Natural killer cell (primary cell): ENCODE results near the gene FHIT. TPM values are rescaled to one million over a fixed set of nuclear protein-coding genes. Genes with fewer than 3 reads are reported as not detected.

Experiments
- ATAC-seq, 3 donors: fragments of 150-1000 bp in 2 of 3; fragments of 200-7000 bp in 1 of 3; cut with Tn5 transposase; 1 replicate in 1 of 3; 2 replicates in 2 of 3; pipeline ENCODE4 v1.10.0; 2021; ENCODE audit warnings: mild to moderate bottlenecking in 2 of 3, moderate library complexity in 2 of 3
- DNase-seq, 2 donors: peaks; one replicate each; pipeline versions ENCODE4 v3.0.0 to v3.0.0-alpha.2; 2013 to 2021; ENCODE audit warnings: mixed read lengths in 1 of 2
- H3K27ac ChIP-seq: one replicate; pipeline ENCODE4 v1.5.1; 2013; ENCODE audit warnings: mild to moderate bottlenecking, low read length
- H3K27me3 ChIP-seq: one replicate; pipeline ENCODE4 v1.6.1; 2013; ENCODE audit warnings: low read length; ENCODE audit not compliant: control insufficient read depth, insufficient read depth
- H3K36me3 ChIP-seq: one replicate; pipeline ENCODE4 v1.6.1; 2013; ENCODE audit warnings: low read length; ENCODE audit not compliant: control insufficient read depth, insufficient read depth
- H3K4me1 ChIP-seq: one replicate; pipeline ENCODE4 v1.6.1; 2013; ENCODE audit warnings: low read length; ENCODE audit not compliant: control insufficient read depth, insufficient read depth
- H3K4me3 ChIP-seq: one replicate; pipeline ENCODE4 v1.5.1; 2013; ENCODE audit warnings: low read length
- H3K9me3 ChIP-seq: one replicate; pipeline ENCODE4 v1.6.1; 2013; ENCODE audit warnings: low read length; ENCODE audit not compliant: control insufficient read depth, insufficient read depth
- H3K27ac Mint-ChIP-seq, 2 donors: one replicate each; pipeline ENCODE4 v1.8.0; 2022; ENCODE audit warnings: mild to moderate bottlenecking in 2 of 2, mixed read lengths in 2 of 2, moderate library complexity in 1 of 2
- H3K27me3 Mint-ChIP-seq, 2 donors: one replicate each; pipeline ENCODE4 v1.8.0; 2022; ENCODE audit warnings: low read depth in 2 of 2, mixed read lengths in 2 of 2
- H3K36me3 Mint-ChIP-seq: one replicate; pipeline ENCODE4 v1.8.0; 2022; ENCODE audit warnings: mixed read lengths
- H3K4me1 Mint-ChIP-seq, 2 donors: one replicate each; pipeline ENCODE4 v1.8.0; 2022; ENCODE audit warnings: mixed read lengths in 2 of 2
- H3K4me3 Mint-ChIP-seq: one replicate; pipeline ENCODE4 v1.8.0; 2022; ENCODE audit warnings: mild to moderate bottlenecking, moderate library complexity, mixed read lengths
- H3K9me3 Mint-ChIP-seq, 2 donors: one replicate each; pipeline ENCODE4 v1.8.0; 2022; ENCODE audit warnings: mixed read lengths in 2 of 2
- WGBS: methylation state at CpG from one replicate; pipeline ENCODE4 v1.1.7; 2013; ENCODE audit warnings: missing lambda C conversion rate; ENCODE audit not compliant: insufficient coverage; 5-methylcytosine and 5-hydroxymethylcytosine counted together
- intact Hi-C: fragments of 100-400 bp; cut with micrococcal nuclease; formaldehyde crosslinking; loops from one replicate; pipeline ENCODE4 v1.14.2; 2022
- total RNA-seq, 4 donors: library from RNA; stranded (reverse); fragments of 120-200 nt in 1 of 4; gene quantifications; one replicate each; pipeline versions ENCODE4 v1.2.3 to v1.2.4, GENCODE V29; 2013 to 2022
- TF ChIP-seq, protein P1 (sequence below): fragments of 200-600 bp; IDR thresholded peaks from one replicate; pipeline ENCODE4 v1.8.0; 2022; ENCODE audit warnings: antibody characterized with exemption

The FHIT gene
- total RNA-seq, 3 donors from 2014 or later (not counting 1 experiment from before 2014, with no cell fraction given) = 2.7 to 6.1 (median 3.3) TPM

DNA sequence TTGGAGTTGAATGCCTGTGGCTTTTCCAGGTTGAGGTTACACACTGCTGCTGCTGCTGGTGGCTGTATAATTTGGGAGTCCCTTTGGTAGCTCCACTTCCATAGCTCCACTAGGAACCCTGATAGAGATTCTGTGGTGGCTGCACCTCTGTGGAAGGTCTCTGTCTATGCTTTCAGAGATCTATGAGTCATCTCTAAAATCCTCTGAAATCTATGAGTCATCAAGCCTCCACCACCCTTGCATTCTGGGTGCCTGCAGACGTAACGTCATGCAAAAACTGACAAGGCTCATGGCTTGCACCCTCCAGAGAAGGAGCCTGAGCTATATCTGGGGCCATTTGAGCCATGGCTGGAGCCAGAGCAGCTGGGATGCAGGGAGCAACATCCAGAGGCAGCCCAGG lies 1164.4 kb downstream of the FHIT start:
- ATAC-seq = peak in 2 of 3 donors; percentile 42 to 87
- H3K4me1 Mint-ChIP-seq = peaks cover 21 to 41% of the 10 kb centered on the region in 2 donors

DNA sequence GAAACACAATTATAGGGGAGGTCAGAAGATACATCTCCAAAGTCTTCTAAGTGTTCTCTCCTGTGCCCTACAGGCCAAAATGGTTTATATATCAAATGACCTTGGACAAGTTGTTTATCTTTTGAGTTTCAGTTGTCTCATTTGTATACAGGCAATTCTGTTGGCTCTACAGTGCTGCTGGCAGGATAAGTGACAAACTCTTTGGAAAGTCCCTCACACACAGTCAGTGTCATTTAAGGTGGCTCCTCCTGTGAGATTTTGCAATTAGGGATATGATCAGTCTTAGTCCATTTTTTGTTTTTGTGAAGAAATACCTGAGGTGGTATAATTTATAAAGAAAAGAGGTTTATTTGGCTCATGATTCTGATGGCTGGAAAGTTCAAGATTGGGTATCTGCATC lies 1165.6 kb downstream of the FHIT start:
- Mint-ChIP-seq H3K4me3 (no peak overlapping the region), H3K9me3 (peaks cover 0 to 2% of the 10 kb centered on the region in 2 donors), H3K4me1 (peaks cover 32 to 52% of the 10 kb centered on the region in 2 donors), H3K27me3 (no peaks in the 10 kb centered on the region), H3K36me3 (no peaks in the 10 kb centered on the region), H3K27ac (peak overlapping the region in 1 of 2 donors; percentile 17)
- Histone ChIP-seq H3K4me3 (no peak overlapping the region), H3K27ac (no peak overlapping the region), H3K9me3 (no peaks in the 10 kb centered on the region), H3K27me3 (no peaks in the 10 kb centered on the region), H3K36me3 (no peaks in the 10 kb centered on the region), H3K4me1 (no peaks in the 10 kb centered on the region)
- ATAC-seq = peak in 2 of 3 donors; percentile 24 to 48
- intact Hi-C loops = no loop called here
- no peak for DNase-seq
- TF ChIP-seq, protein P1, sequence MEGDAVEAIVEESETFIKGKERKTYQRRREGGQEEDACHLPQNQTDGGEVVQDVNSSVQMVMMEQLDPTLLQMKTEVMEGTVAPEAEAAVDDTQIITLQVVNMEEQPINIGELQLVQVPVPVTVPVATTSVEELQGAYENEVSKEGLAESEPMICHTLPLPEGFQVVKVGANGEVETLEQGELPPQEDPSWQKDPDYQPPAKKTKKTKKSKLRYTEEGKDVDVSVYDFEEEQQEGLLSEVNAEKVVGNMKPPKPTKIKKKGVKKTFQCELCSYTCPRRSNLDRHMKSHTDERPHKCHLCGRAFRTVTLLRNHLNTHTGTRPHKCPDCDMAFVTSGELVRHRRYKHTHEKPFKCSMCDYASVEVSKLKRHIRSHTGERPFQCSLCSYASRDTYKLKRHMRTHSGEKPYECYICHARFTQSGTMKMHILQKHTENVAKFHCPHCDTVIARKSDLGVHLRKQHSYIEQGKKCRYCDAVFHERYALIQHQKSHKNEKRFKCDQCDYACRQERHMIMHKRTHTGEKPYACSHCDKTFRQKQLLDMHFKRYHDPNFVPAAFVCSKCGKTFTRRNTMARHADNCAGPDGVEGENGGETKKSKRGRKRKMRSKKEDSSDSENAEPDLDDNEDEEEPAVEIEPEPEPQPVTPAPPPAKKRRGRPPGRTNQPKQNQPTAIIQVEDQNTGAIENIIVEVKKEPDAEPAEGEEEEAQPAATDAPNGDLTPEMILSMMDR = no peak

More for the DNA sequence above, 1164.4 kb downstream of the FHIT start:
- Mint-ChIP-seq H3K4me3 (no peak overlapping the region), H3K27ac (peak overlapping the region in 1 of 2 donors; percentile 51), H3K27me3 (no peaks in the 10 kb centered on the region), H3K36me3 (no peaks in the 10 kb centered on the region), H3K9me3 (peaks cover 0 to 2% of the 10 kb centered on the region in 2 donors)
- Histone ChIP-seq H3K36me3 (no peaks in the 10 kb centered on the region), H3K9me3 (no peaks in the 10 kb centered on the region), H3K27me3 (no peaks in the 10 kb centered on the region), H3K4me3 (no peak overlapping the region), H3K4me1 (no peaks in the 10 kb centered on the region), H3K27ac (no peak overlapping the region)
- WGBS = 23% methylated on average over 2 of the region's 2 CpGs
- intact Hi-C loops = no loop called here
- no peak for DNase-seq
- TF ChIP-seq, protein P1 = no peak

DNA sequence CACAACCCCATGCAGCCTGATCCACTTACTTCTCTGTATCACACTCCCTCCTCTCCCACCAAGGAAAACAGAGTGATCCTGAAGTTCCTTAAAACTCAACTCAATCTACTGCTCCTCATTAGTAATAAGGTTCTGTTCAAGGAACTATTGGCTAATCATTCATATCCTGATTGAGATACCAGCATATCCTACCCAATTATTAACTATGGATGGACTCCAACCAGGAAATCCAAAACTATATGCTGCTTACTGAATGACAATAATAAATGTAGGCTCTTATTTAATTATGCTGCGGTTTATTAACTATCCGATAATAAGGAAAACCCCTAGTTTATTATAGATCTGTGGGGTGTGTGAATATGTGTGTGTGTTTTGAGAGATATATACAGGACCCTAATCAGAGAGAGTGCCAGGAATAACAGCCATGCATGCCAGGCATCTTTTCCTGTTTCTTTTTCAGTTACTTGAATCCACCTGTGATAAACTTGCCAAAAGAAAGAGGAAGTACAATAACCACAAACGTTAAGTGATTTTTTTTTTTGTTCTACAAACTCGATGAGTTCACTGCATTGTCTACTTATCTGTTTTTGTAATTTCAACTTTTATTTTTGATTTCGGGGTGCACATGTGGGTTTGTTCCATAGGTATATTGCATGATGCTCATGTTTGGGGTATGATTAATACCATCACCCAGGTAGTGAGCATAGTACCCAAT lies 1169.7 kb downstream of the FHIT start:
- peak overlapping the region; percentile 5 for H3K4me3 Mint-ChIP-seq
- ATAC-seq (peak in 2 of 3 donors; percentile 15 to 33), DNase-seq (peak in 1 of 2 donors; percentile 51)
- Histone ChIP-seq H3K9me3 (no peaks in the 10 kb centered on the region), H3K27ac (no peak overlapping the region), H3K27me3 (no peaks in the 10 kb centered on the region), H3K36me3 (no peaks in the 10 kb centered on the region), H3K4me3 (no peak overlapping the region), H3K4me1 (no peaks in the 10 kb centered on the region)
- H3K36me3 Mint-ChIP-seq = no peaks in the 10 kb centered on the region
- peak overlapping the region; percentile 12 to 60 for H3K27ac Mint-ChIP-seq
- no peaks in the 10 kb centered on the region for H3K27me3 Mint-ChIP-seq
- TF ChIP-seq, protein P1 = no peak
- 15% methylated on average over 4 of the region's 5 CpGs for WGBS
- intact Hi-C loops = no loop called here
- H3K9me3 Mint-ChIP-seq = no peaks in the 10 kb centered on the region
- peaks cover 28 to 46% of the 10 kb centered on the region in 2 donors for H3K4me1 Mint-ChIP-seq
